Measurements from ENCODE around the gene IL19. TPM values are rescaled to one million over a fixed set of nuclear protein-coding genes. Genes with fewer than 3 reads are reported as not detected.

IL19 gene
- total and polyA plus RNA-seq, 9 of the 15 experiments (the other 6 are each of a cell fraction or from before 2014, with no cell fraction given) = not detected

DNA sequence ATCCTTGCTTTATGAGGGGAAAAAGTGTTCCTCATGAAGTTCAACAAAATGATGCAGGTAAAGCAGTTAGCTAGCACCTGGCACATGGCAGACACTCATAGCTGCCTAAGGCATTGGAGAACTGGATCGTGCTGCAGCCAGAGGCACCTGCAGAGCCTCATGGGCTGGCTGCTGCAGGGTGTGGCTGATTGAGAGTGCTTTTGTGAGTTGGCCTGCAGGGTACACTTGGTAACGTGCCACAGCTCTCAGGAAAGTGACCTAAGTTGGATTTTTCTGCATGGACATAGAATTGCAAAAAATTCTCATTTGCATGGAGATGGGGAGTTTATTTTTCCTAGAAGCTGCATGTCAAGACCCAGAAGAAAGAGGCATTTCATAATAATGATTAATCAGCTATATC lies 63.2 kb downstream of the IL19 start:
- H3K4me1 ChIP-seq (replicated peaks in 1 of 2; ENCODE audit: control insufficient read depth in 2 of 2, insufficient read depth in 2 of 2, low read length in 2 of 2) = no peaks in the 10 kb centered on the region; a peak in 1 of 5 replicates
- ATAC-seq = no peak
- TF ChIP-seq C11orf30 (IDR thresholded peaks at IDR 0.05; ENCODE audit: low read depth) = peak; percentile 46; the same call in 1 of the 2 replicates
- no peak for TF ChIP-seq ZNF143 (CRISPR knock-in tag; IDR thresholded peaks at IDR 0.05)
- TF ChIP-seq MAFG (tag; conservative IDR thresholded peaks at IDR 0.05) = peak; percentile 49; the same call in 1 of the 2 replicates
- TF ChIP-seq ZNF316 (IDR thresholded peaks at IDR 0.05) = peak; percentile 79; the same call in 1 of the 2 replicates
- no peak for FAIRE-seq
- intact Hi-C loops (cut with micrococcal nuclease) (no loop called here), in situ Hi-C loops (cut with MboI) (no loop called here)
- 0% methylated on average over 2 of the region's 2 CpGs for WGBS (ENCODE audit: insufficient coverage, low coverage, missing lambda C conversion rate)
- ChIA-PET CTCF (ENCODE audit: low intra/inter-chr PET ratio) (no interaction called here), POLR2A (interaction anchor here (0.6 to 1.3 kb wide), 3 partner anchors 12 to 45 kb away, joined by 3 to 4 read pairs (median 3); no protein-coding TSS in a partner anchor)
- peaks cover 67 to 71% of the 10 kb centered on the region in 2 experiments for H3K27me3 ChIP-seq (ENCODE audit: control insufficient read depth in 2 of 2, insufficient read depth in 2 of 2, low read length in 2 of 2)
- H3K9me1 ChIP-seq (ENCODE audit: control insufficient read depth, insufficient read depth, low read length) = no peaks in the 10 kb centered on the region
- no TSS peak for BruUV-seq (replicated peaks)
- no peak overlapping the region for H3K27ac ChIP-seq (ENCODE audit: extremely low read depth, low read depth, low read length)
- no peak overlapping the region for H3K4me2 ChIP-seq (ENCODE audit: insufficient read depth, low read length)
- no peaks in the 10 kb centered on the region for H3K36me3 ChIP-seq (ENCODE audit: control insufficient read depth, insufficient read depth, low read length)
- no peaks in the 10 kb centered on the region; the same call in none of the 2 replicates for H4K20me1 ChIP-seq (replicated peaks; ENCODE audit: control insufficient read depth, insufficient read depth, low read length)
- no peak overlapping the region for H3K4me3 ChIP-seq
- H3K9ac ChIP-seq (ENCODE audit: insufficient read depth in 1 of 2, low read depth in 2 of 2, low read length in 2 of 2) = no peak overlapping the region
- no peak overlapping the region for H2AFZ ChIP-seq (ENCODE audit: low read depth, low read length)
- H3K79me2 ChIP-seq (ENCODE audit: control insufficient read depth, insufficient read depth, low read length) = no peaks in the 10 kb centered on the region
- no peak for DNase-seq (ENCODE audit: extremely low read depth in 1 of 4, low spot score in 3 of 4)
- no peaks in the 10 kb centered on the region for H3K9me3 ChIP-seq (replicated peaks; ENCODE audit: control insufficient read depth, insufficient read depth, low read depth, low read length)

GRCh38 chr1:206834217-206834616 lies 63.6 kb downstream of the IL19 start:
- ChIA-PET CTCF (ENCODE audit: low intra/inter-chr PET ratio) (no interaction called here), POLR2A (interaction anchor here (0.6 to 1.3 kb wide), 4 partner anchors 11 to 49 kb away, joined by 3 to 4 read pairs (median 4); no protein-coding TSS in a partner anchor)
- no peak overlapping the region for H3K9ac ChIP-seq (ENCODE audit: insufficient read depth in 1 of 2, low read depth in 2 of 2, low read length in 2 of 2)
- H4K20me1 ChIP-seq (replicated peaks; ENCODE audit: control insufficient read depth, insufficient read depth, low read length) = no peaks in the 10 kb centered on the region; the same call in none of the 2 replicates
- H3K9me3 ChIP-seq (replicated peaks; ENCODE audit: control insufficient read depth, insufficient read depth, low read depth, low read length) = no peaks in the 10 kb centered on the region
- H3K9me1 ChIP-seq (ENCODE audit: control insufficient read depth, insufficient read depth, low read length) = no peaks in the 10 kb centered on the region
- no peak overlapping the region for H2AFZ ChIP-seq (ENCODE audit: low read depth, low read length)
- H3K4me3 ChIP-seq = no peak overlapping the region
- no peak for FAIRE-seq
- in situ Hi-C loops (cut with MboI) (no loop called here), intact Hi-C loops (cut with micrococcal nuclease) (no loop called here)
- H3K79me2 ChIP-seq (ENCODE audit: control insufficient read depth, insufficient read depth, low read length) = no peaks in the 10 kb centered on the region
- H3K36me3 ChIP-seq (ENCODE audit: control insufficient read depth, insufficient read depth, low read length) = no peaks in the 10 kb centered on the region
- no peak for ATAC-seq
- no peak for DNase-seq (ENCODE audit: extremely low read depth in 1 of 4, low spot score in 3 of 4)
- H3K4me2 ChIP-seq (ENCODE audit: insufficient read depth, low read length) = no peak overlapping the region
- 2% methylated on average over 6 of the region's 6 CpGs for WGBS (ENCODE audit: insufficient coverage, low coverage, missing lambda C conversion rate)
- peaks cover 70% of the 10 kb centered on the region in 2 experiments for H3K27me3 ChIP-seq (ENCODE audit: control insufficient read depth in 2 of 2, insufficient read depth in 2 of 2, low read length in 2 of 2)
- no peak overlapping the region for H3K27ac ChIP-seq (ENCODE audit: extremely low read depth, low read depth, low read length)
- no TSS peak for BruUV-seq (replicated peaks)
- H3K4me1 ChIP-seq (replicated peaks in 1 of 2; ENCODE audit: control insufficient read depth in 2 of 2, insufficient read depth in 2 of 2, low read length in 2 of 2) = no peaks in the 10 kb centered on the region; a peak in 1 of 5 replicates
- TF ChIP-seq PTRF (tag; IDR thresholded peaks at IDR 0.05) = no peak
- no peak for TF ChIP-seq ZBTB12 (CRISPR knock-in tag; IDR thresholded peaks at IDR 0.05)
- no peak for TF ChIP-seq HNRNPH1 (optimal IDR thresholded peaks at IDR 0.05; ENCODE audit: low read depth, low read length)
- no peak for TF ChIP-seq TARDBP (IDR thresholded peaks at IDR 0.05)
- TF ChIP-seq CREB3L1 (IDR thresholded peaks at IDR 0.05; ENCODE audit: borderline replicate concordance, low read depth) = no peak
- TF ChIP-seq NR3C1 (CRISPR knock-in tag; IDR thresholded peaks at IDR 0.05) = no peak
- TF ChIP-seq HNRNPK (IDR thresholded peaks at IDR 0.05; ENCODE audit: low read depth, low read length, poor library complexity, severe bottlenecking) = no peak
- no peak for TF ChIP-seq NBN (IDR thresholded peaks at IDR 0.05; ENCODE audit: low read depth)
- TF ChIP-seq, protein P1, sequence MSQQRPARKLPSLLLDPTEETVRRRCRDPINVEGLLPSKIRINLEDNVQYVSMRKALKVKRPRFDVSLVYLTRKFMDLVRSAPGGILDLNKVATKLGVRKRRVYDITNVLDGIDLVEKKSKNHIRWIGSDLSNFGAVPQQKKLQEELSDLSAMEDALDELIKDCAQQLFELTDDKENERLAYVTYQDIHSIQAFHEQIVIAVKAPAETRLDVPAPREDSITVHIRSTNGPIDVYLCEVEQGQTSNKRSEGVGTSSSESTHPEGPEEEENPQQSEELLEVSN (IDR thresholded peaks at IDR 0.05; ENCODE audit: borderline replicate concordance in 1 of 2, extremely low read depth in 1 of 2, insufficient read depth in 1 of 2, insufficient read length in 1 of 2, low read depth in 1 of 2, low read length in 1 of 2, poor library complexity in 1 of 2, severe bottlenecking in 1 of 2) = no peak

Measured in K562 (cell line).